Peyer's patch (tissue), 4 donors: Measurements from ENCODE around the gene KATNA1.

ENCODE experiments used
- CTCF ChIP-seq, 6 experiments: fragments of 450-650 bp in 4 of 6; fragments of 200-600 bp in 2 of 6; sonication (generic) in 1 of 6; IDR thresholded peaks; one replicate each; pipeline ENCODE4 v1.5.1; 2017 to 2019; ENCODE audit warnings: antibody characterized with exemption in 6 of 6, mild to moderate bottlenecking in 3 of 6, moderate library complexity in 1 of 6
- POLR2A ChIP-seq, 2 donors: fragments of 450-650 bp; IDR thresholded peaks; one replicate each; pipeline ENCODE4 v1.5.1; 2017; ENCODE audit warnings: antibody characterized with exemption in 2 of 2, mild to moderate bottlenecking in 2 of 2, moderate library complexity in 2 of 2

GRCh38 chr6:149563928-149564325 is 84.6 kb downstream of the KATNA1 start:
- TF ChIP-seq CTCF (IDR thresholded peaks at IDR 0.05) (no peak), POLR2A (IDR thresholded peaks at IDR 0.05) (no peak)
